ENCODE measurements around the gene PLCB4. TPM values are rescaled to one million over a fixed set of nuclear protein-coding genes. Genes with fewer than 3 reads are reported as not detected.
A peak's percentile ranks its signal among the peaks of the same experiment; 100 is the strongest.

PLCB4 gene
- total RNA-seq, 4 donors from 2014 or later, result 2.7 to 11.4 (median 6.5) TPM

DNA sequence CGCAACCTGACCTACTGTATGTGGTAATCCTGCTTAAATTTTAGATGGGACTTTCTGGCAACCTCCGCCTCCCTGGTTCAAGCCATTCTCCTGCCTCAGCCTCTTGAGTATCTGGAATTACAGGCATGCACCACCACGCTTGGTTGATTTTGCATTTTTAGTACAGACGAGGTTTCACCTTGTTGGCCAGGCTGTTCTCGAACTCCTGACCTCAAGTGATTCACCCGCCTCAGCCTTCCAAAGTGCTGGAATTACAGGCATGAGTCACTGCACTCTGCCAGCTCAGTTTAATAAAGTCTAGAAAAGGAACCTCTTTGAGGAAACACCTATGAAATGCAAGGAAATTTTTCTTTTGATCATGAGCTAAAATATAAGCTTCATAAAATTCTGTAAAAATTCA is 9.0 kb upstream of the PLCB4 start:
- DNase-seq (ENCODE audit: low spot score in 2 of 2), result no peak

DNA sequence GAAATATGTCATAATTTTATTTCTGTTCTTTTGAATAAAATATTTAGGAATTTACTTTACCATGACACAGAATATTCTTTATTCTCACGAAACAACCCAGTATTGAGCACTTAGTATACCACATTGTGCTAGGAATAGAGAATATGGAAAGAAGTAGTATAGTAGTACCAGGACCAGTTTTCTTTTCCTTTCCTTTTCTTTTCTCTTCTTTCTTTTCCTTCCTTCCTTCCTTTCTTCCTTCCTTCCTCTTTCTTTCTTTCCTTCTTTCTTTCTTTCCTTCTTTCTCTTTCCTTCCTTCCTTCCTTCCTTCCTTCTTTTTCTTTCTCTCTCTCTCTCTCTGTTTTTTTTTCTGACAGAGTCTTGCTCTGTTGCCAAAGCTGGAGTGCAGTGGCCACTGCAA is 7.5 kb upstream of the PLCB4 start:
- H3K4me3 ChIP-seq (ENCODE audit: low read depth, poor library complexity, severe bottlenecking), result no peak overlapping the region
- TF ChIP-seq POLR2A (IDR thresholded peaks at IDR 0.05), result no peak
- TF ChIP-seq, protein P1, sequence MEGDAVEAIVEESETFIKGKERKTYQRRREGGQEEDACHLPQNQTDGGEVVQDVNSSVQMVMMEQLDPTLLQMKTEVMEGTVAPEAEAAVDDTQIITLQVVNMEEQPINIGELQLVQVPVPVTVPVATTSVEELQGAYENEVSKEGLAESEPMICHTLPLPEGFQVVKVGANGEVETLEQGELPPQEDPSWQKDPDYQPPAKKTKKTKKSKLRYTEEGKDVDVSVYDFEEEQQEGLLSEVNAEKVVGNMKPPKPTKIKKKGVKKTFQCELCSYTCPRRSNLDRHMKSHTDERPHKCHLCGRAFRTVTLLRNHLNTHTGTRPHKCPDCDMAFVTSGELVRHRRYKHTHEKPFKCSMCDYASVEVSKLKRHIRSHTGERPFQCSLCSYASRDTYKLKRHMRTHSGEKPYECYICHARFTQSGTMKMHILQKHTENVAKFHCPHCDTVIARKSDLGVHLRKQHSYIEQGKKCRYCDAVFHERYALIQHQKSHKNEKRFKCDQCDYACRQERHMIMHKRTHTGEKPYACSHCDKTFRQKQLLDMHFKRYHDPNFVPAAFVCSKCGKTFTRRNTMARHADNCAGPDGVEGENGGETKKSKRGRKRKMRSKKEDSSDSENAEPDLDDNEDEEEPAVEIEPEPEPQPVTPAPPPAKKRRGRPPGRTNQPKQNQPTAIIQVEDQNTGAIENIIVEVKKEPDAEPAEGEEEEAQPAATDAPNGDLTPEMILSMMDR (IDR thresholded peaks at IDR 0.05), result no peak
- whole genome bisulfite sequencing, 2 donors, result 88 to 93% methylated on average over 1 of the region's 1 CpG
- intact Hi-C loops (cut with DNase I; ENCODE audit: low total_unique reads), result no loop called here
- no peak for DNase-seq (ENCODE audit: low spot score in 2 of 2)

More for the DNA sequence above, 9.0 kb upstream of the PLCB4 start:
- intact Hi-C loops (cut with DNase I; ENCODE audit: low total_unique reads), result no loop called here
- no peak overlapping the region for H3K4me3 ChIP-seq (ENCODE audit: low read depth, poor library complexity, severe bottlenecking)
- no peak for TF ChIP-seq POLR2A (IDR thresholded peaks at IDR 0.05)
- TF ChIP-seq, protein P1 (IDR thresholded peaks at IDR 0.05), result no peak
- WGBS, 2 donors, result 80 to 89% methylated on average over 6 of the region's 6 CpGs

DNA sequence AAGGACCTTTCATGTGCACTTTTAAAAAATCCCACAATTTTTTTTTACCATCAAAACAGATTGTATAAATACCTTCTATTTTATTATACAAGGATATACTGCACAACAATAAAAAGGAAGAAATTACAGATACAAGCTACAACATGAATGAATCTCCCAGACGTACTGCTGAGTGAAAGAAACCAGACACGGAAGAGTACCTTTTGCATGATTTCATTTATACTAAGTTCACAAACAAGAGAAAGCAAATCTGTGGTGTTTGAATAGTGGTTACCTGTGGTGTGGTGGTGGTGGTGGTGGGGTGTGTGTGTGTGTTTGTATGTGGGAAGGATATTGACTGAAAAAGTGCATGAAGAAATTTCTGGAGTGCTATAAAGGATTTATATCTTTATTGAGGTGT is 6.8 kb upstream of the PLCB4 start:
- intact Hi-C loops (cut with DNase I; ENCODE audit: low total_unique reads), result no loop called here
- TF ChIP-seq POLR2A (IDR thresholded peaks at IDR 0.05), result no peak
- TF ChIP-seq, protein P1 (IDR thresholded peaks at IDR 0.05), result no peak
- 50 to 51% methylated on average over 2 of the region's 2 CpGs for WGBS, 2 donors
- DNase-seq (ENCODE audit: low spot score in 2 of 2), result no peak
- no peak overlapping the region for H3K4me3 ChIP-seq (ENCODE audit: low read depth, poor library complexity, severe bottlenecking)

DNA sequence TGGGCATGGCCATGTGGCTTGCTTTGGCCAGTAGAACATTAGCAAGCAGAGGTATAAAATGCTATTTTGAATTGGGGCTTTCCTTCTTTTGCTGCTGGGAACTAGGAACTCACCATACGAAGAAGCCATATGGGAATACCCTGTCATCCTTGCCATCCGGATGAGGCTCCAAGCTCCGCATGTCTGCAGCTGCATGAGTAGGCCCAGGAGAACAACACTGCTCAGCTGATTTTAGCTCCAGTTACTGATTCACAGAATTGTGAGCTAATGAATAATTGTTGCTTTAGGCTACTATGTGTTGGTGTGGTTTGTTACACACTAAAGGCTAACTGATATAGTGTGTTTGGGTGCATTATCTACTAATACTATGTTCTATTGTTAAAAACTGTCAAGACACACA is 2.7 kb upstream of the PLCB4 start:
- 83 to 91% methylated on average over 3 of the region's 3 CpGs for WGBS, 2 donors
- intact Hi-C loops (cut with DNase I; ENCODE audit: low total_unique reads), result no loop called here
- TF ChIP-seq, protein P1 (IDR thresholded peaks at IDR 0.05), result no peak
- TF ChIP-seq POLR2A (IDR thresholded peaks at IDR 0.05), result no peak
- H3K4me3 ChIP-seq (ENCODE audit: low read depth, poor library complexity, severe bottlenecking), result no peak overlapping the region
- no peak for DNase-seq (ENCODE audit: low spot score in 2 of 2)

DNA sequence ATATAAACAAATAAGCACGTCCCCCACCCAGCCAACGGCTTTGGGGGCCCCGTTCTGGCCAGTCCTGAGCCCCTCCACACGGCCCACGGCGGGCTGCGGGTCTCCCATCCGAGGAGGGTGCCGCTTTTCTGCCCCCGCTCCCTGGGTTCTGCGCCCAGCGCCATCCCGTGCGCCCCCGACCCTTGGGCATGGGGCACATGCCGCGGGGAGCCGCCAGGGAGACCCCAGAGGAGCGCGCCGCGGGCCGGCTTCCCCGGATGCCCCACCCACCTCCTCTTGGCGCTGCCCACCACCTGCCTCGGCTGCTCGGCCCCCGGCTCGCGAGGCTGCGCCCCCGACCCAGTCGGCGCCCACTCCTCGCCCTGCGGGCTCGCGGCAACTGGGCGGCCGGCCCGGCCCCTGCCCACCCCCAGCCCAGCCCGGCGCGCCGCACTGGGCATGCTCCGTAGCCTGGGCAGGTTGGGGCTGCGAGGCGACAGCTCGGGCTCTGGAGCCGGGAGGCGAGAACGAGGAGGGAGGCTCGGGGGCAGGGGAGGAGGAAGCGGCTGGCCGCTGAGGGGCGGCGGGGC is 570 bp upstream of the PLCB4 start:
- 2 to 4% methylated on average over 23 to 27 of the region's 57 CpGs for WGBS, 2 donors
- TF ChIP-seq, protein P1 (IDR thresholded peaks at IDR 0.05), result no peak
- no peak for TF ChIP-seq POLR2A (IDR thresholded peaks at IDR 0.05)
- peak overlapping the region; percentile 59 for H3K4me3 ChIP-seq (ENCODE audit: low read depth, poor library complexity, severe bottlenecking)
- no peak for DNase-seq (ENCODE audit: low spot score in 2 of 2)
- intact Hi-C loops (cut with DNase I; ENCODE audit: low total_unique reads), result no loop called here

DNA sequence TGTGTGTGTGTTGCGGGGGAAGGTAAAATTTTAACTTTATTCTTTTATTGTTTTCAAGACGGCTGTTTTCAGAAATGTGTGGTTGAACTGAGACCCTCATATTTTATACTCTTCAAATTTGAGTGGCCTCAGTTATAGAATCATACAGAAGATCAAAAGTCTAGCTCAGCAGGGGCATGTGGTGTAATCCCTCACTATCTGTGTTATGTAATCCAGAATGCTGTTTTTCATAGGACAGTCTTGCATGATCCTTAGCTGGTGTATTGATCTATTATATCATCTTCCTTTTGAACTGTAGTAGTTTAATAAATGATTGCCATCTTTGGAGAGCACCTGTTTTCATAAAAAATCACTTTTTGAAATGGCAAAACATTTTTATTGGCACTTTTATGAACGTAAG is 1.4 kb downstream of the PLCB4 start:
- no peak overlapping the region for H3K4me3 ChIP-seq (ENCODE audit: low read depth, poor library complexity, severe bottlenecking)
- no peak for DNase-seq (ENCODE audit: low spot score in 2 of 2)
- intact Hi-C loops (cut with DNase I; ENCODE audit: low total_unique reads), result no loop called here
- no peak for TF ChIP-seq POLR2A (IDR thresholded peaks at IDR 0.05)
- TF ChIP-seq, protein P1 (IDR thresholded peaks at IDR 0.05), result no peak
- WGBS, 2 donors, result 81 to 83% methylated on average over 3 of the region's 3 CpGs

Measured in lower leg skin (tissue), 4 donors.